Measurements from ENCODE around the gene ACR.

DNA sequence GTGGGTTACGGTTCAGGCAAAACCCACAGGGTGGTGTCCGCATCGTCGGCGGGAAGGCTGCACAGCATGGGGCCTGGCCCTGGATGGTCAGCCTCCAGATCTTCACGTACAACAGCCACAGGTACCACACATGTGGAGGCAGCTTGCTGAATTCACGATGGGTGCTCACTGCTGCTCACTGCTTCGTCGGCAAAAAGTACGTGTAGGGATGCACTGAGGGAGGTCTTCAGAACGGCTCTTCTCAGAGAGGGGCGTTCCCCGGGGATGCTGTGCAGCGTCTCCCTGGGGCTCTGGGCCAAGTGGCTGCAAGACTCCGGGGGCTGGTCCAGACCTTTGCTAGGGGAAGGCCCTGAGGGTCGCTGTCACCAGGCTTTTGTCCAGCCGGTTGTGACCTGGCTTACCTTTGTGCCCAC, 1.3 kb downstream of the ACR start:
- TF ChIP-seq CHD1 (IDR thresholded peaks at IDR 0.05; ENCODE audit: low read depth, low read length) (no peak), MAFK (IDR thresholded peaks at IDR 0.05; ENCODE audit: low read depth, low read length) (no peak), POLR2A (IDR thresholded peaks at IDR 0.05; ENCODE audit: low read depth, low read length) (no peak), RFX5 (IDR thresholded peaks at IDR 0.05; ENCODE audit: low read depth, low read length) (no peak), CEBPB (IDR thresholded peaks at IDR 0.05; ENCODE audit: low read depth, low read length) (no peak), NFE2L2 (IDR thresholded peaks at IDR 0.05; ENCODE audit: low read depth, low read length) (no peak), FOS (IDR thresholded peaks at IDR 0.05; ENCODE audit: low read depth, low read length) (no peak), MXI1 (IDR thresholded peaks at IDR 0.05; ENCODE audit: borderline replicate concordance, low read depth, low read length) (no peak), MAZ (IDR thresholded peaks at IDR 0.05; ENCODE audit: borderline replicate concordance, low read depth, low read length) (no peak), SMC3 (IDR thresholded peaks at IDR 0.05; ENCODE audit: low read depth, low read length) (no peak)
- TF ChIP-seq, protein P1, sequence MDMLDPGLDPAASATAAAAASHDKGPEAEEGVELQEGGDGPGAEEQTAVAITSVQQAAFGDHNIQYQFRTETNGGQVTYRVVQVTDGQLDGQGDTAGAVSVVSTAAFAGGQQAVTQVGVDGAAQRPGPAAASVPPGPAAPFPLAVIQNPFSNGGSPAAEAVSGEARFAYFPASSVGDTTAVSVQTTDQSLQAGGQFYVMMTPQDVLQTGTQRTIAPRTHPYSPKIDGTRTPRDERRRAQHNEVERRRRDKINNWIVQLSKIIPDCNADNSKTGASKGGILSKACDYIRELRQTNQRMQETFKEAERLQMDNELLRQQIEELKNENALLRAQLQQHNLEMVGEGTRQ (IDR thresholded peaks at IDR 0.05; ENCODE audit: low read depth, low read length): no peak
- TF ChIP-seq, protein P2, sequence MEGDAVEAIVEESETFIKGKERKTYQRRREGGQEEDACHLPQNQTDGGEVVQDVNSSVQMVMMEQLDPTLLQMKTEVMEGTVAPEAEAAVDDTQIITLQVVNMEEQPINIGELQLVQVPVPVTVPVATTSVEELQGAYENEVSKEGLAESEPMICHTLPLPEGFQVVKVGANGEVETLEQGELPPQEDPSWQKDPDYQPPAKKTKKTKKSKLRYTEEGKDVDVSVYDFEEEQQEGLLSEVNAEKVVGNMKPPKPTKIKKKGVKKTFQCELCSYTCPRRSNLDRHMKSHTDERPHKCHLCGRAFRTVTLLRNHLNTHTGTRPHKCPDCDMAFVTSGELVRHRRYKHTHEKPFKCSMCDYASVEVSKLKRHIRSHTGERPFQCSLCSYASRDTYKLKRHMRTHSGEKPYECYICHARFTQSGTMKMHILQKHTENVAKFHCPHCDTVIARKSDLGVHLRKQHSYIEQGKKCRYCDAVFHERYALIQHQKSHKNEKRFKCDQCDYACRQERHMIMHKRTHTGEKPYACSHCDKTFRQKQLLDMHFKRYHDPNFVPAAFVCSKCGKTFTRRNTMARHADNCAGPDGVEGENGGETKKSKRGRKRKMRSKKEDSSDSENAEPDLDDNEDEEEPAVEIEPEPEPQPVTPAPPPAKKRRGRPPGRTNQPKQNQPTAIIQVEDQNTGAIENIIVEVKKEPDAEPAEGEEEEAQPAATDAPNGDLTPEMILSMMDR (conservative IDR thresholded peaks at IDR 0.05; ENCODE audit: low read depth, low read length): no peak
- TF ChIP-seq, protein P3, sequence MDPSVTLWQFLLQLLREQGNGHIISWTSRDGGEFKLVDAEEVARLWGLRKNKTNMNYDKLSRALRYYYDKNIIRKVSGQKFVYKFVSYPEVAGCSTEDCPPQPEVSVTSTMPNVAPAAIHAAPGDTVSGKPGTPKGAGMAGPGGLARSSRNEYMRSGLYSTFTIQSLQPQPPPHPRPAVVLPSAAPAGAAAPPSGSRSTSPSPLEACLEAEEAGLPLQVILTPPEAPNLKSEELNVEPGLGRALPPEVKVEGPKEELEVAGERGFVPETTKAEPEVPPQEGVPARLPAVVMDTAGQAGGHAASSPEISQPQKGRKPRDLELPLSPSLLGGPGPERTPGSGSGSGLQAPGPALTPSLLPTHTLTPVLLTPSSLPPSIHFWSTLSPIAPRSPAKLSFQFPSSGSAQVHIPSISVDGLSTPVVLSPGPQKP (IDR thresholded peaks at IDR 0.05; ENCODE audit: borderline replicate concordance, low read depth, low read length): no peak

Measured in IMR-90 (cell line).